Activated T-helper 1 cell treated with anti-CD3 and anti-CD28 coated beads, Interleukin-12 subunit alpha, Interleukin-12 subunit beta, Interleukin-2, Interleukin-4 antibody, amounts not matched to agents 30 ng/mL and 10 ng/mL and 1 ng/mL, durations not matched to agents 14 hours and 24 hours and 36 hours (primary cell): ENCODE measurements around the gene NFIB. TPM values are rescaled to one million over a fixed set of nuclear protein-coding genes. Genes with fewer than 3 reads are reported as not detected.

Source experiments
- DNase-seq: peaks from one replicate; pipeline ENCODE4 v3.0.0; 2021; ENCODE audit warnings: low spot score
- H3K27ac Mint-ChIP-seq: one replicate; pipeline ENCODE4 v1.8.0; 2021; ENCODE audit warnings: mild to moderate bottlenecking, mixed read lengths
- H3K27me3 Mint-ChIP-seq: one replicate; pipeline ENCODE4 v1.8.0; 2022; ENCODE audit warnings: mild to moderate bottlenecking, moderate library complexity, mixed read lengths; ENCODE audit not compliant: insufficient read depth
- H3K36me3 Mint-ChIP-seq: one replicate; pipeline ENCODE4 v1.8.0; 2021; ENCODE audit warnings: low read depth, mixed read lengths
- H3K4me1 Mint-ChIP-seq: one replicate; pipeline ENCODE4 v1.8.0; 2021; ENCODE audit warnings: low read depth, mixed read lengths
- H3K4me3 Mint-ChIP-seq: one replicate; pipeline ENCODE4 v1.8.0; 2021; ENCODE audit warnings: mild to moderate bottlenecking, moderate library complexity, mixed read lengths
- H3K9me3 Mint-ChIP-seq: one replicate; pipeline ENCODE4 v1.8.0; 2021; ENCODE audit warnings: mixed read lengths
- intact Hi-C: fragments of 100-400 bp; cut with micrococcal nuclease; formaldehyde crosslinking; loops from one replicate; pipeline ENCODE4 v1.15.1; 2024
- total RNA-seq: library from RNA; stranded (reverse); gene quantifications from 2 replicates; pipeline ENCODE4 v1.2.3, GENCODE V29; 2022

NFIB gene
- total RNA-seq, 1 donor from 2014 or later = not detected

DNA sequence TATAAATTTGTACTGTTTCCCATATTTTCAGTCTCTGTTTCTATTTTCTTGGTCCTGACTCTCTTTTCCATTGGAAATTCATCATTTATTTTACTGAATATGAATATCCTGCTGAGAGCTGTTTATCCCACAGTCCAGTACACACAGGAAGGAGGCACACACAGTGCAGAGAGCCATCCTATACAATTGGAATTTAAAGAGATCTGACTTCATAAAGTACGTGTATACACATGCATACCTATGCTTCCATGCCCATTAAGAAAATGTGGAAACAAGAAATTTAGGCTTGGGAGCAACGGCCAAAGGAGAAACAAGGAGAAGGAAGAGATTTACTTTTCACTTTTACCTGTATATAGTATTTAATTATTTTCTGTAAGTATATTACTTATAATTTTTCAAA is 99.2 kb downstream of the NFIB start:
- Mint-ChIP-seq H3K36me3 (no peaks in the 10 kb centered on the region), H3K4me3 (no peak overlapping the region), H3K4me1 (no peaks in the 10 kb centered on the region), H3K27ac (no peak overlapping the region), H3K9me3 (no peaks in the 10 kb centered on the region), H3K27me3 (no peaks in the 10 kb centered on the region)
- intact Hi-C loops = loop anchor here (5.0 kb wide), 1 partner anchor 138 kb away; no protein-coding TSS in a partner anchor
- DNase-seq = no peak

DNA sequence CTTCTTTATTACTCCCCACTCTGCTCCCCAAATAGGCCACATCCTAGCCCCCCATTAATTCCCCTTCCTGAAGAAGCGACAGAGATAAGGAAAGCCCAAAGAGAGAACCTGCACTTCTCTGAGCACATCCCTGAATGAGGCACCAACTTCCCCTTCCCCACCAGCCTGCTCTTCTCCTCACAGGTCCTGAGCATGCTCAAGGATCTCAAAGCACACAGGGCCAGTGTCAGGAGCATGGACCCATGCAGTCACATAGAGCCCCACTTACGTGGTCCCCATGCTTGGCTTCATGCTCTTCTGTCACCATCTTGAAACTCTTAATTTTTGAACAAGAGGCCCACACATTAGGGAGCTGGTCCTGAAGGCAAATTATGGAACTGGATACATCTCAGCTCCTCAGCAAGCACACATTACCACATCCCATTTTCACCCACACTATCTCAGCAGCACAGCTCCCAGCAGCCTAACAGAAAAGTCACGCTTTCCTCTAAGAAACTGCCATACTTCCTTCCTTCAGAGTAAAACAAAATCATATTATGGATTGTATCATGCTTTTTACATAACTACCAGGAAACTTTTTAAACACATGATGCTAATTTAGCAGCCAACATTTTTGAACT is 99.8 kb downstream of the NFIB start:
- no peaks in the 10 kb centered on the region for H3K36me3 Mint-ChIP-seq
- no peaks in the 10 kb centered on the region for H3K9me3 Mint-ChIP-seq
- no peak for DNase-seq
- no peaks in the 10 kb centered on the region for H3K27me3 Mint-ChIP-seq
- intact Hi-C loops = loop anchor here (5.0 kb wide), 1 partner anchor 138 kb away; no protein-coding TSS in a partner anchor
- H3K27ac Mint-ChIP-seq = no peak overlapping the region
- H3K4me3 Mint-ChIP-seq = no peak overlapping the region
- H3K4me1 Mint-ChIP-seq = no peaks in the 10 kb centered on the region

DNA sequence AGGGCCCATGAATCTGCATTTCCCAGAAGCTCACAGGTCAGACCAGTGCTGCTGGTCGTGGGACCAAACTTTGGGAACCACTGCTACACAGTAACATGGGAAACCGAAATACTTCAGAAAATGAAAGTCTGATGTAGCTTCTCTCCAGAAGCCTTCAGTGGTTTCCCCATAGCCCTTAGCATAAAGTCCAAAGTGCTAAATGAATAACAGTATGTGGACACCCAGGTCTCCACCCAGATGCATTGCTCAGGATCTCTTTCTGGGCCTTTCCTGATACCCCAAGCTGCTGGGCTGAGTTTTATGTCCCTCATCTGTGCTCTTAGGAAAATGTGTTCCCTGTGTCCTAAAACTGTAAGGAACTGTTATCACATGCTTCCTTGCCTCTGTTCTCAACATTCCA is 100.4 kb downstream of the NFIB start:
- Mint-ChIP-seq H3K27ac (no peak overlapping the region), H3K27me3 (no peaks in the 10 kb centered on the region), H3K4me3 (no peak overlapping the region), H3K4me1 (no peaks in the 10 kb centered on the region), H3K9me3 (no peaks in the 10 kb centered on the region), H3K36me3 (no peaks in the 10 kb centered on the region)
- no peak for DNase-seq
- intact Hi-C loops = loop anchor here (5.0 kb wide), 1 partner anchor 139 kb away; no protein-coding TSS in a partner anchor

DNA sequence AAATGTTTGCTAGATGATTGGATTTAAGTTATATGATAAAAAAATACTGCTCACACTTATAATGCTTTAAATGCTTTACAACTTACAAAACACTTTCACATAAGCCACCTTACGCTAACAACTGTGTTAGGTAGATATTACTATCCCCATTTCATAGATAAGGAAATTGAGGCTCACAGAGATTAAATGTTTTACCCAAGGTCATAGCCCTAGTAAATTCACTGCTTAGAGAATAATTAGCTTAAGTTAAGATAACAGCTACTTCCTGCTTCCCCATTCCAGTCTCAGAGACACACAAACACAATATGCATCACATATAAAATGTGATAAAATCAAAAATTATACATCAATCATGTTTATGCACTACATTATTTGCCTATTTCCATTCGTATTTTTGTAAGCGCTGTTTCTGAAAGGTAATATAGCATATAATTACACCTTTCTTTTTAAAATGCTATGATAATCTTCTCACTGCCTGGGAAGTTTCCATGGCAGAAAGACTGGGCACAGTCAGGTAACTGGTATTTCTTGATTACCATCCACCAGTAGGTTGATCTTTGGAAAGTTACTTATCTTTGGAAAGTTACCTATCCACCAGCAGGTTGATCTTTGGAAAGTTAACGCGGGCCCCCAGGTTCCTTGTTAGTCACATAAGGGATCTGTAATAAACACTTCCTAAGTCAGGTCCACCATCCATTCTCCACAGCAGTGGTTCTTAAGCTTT is 101.1 kb downstream of the NFIB start:
- H3K9me3 Mint-ChIP-seq = no peaks in the 10 kb centered on the region
- intact Hi-C loops = loop anchor here (5.0 kb wide), 1 partner anchor 139 kb away; no protein-coding TSS in a partner anchor
- H3K27me3 Mint-ChIP-seq = no peaks in the 10 kb centered on the region
- no peak overlapping the region for H3K4me3 Mint-ChIP-seq
- H3K36me3 Mint-ChIP-seq = no peaks in the 10 kb centered on the region
- no peak overlapping the region for H3K27ac Mint-ChIP-seq
- no peak for DNase-seq
- no peaks in the 10 kb centered on the region for H3K4me1 Mint-ChIP-seq

DNA sequence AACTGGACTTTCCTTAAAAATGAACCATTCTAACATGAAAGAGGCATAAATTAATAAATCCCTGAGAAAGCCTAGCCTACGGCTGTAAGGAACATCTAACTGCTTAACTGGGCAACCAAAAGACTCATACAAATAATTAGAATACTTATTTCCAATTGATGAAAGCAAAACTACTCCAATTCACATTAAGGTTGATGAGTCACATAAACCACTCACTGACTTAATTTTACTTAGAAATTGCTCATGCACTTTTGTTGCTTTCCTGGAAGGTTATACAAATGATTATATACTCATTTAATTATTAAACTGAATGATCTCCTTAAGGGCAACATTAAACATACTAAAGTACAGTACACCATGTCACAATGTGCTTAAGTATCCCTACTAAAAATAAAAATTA is 101.9 kb downstream of the NFIB start:
- no peak for DNase-seq
- no peak overlapping the region for H3K27ac Mint-ChIP-seq

DNA sequence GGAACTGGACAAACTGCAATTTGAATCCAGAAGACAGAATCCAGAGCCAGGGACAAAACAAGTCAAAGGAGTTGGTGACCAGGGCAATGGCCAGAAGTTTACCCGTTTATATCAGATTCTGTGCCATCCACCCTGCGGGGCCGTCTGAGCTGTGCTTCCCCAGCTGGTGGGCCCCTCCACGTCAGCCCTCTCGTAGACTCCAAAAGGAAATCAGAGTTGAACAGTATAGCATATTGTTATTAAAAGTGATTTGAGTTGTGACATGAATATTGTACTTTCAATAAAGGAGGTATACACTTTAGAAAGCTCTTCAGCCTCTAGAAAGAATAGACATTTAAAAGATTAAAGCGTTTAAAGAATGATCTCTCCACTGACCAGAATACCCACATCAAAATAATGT is 102.4 kb downstream of the NFIB start:
- Mint-ChIP-seq H3K27me3 (no peaks in the 10 kb centered on the region), H3K9me3 (no peaks in the 10 kb centered on the region), H3K4me1 (no peaks in the 10 kb centered on the region), H3K27ac (no peak overlapping the region), H3K4me3 (no peak overlapping the region), H3K36me3 (no peaks in the 10 kb centered on the region)
- no peak for DNase-seq
- intact Hi-C loops = loop anchor here (5.0 kb wide), 1 partner anchor 141 kb away; no protein-coding TSS in a partner anchor

More for the DNA sequence above, 101.9 kb downstream of the NFIB start:
- Mint-ChIP-seq H3K4me1 (no peaks in the 10 kb centered on the region), H3K36me3 (no peaks in the 10 kb centered on the region), H3K4me3 (no peak overlapping the region), H3K27me3 (no peaks in the 10 kb centered on the region), H3K9me3 (no peaks in the 10 kb centered on the region)
- intact Hi-C loops = loop anchor here (5.0 kb wide), 1 partner anchor 140 kb away; no protein-coding TSS in a partner anchor

DNA sequence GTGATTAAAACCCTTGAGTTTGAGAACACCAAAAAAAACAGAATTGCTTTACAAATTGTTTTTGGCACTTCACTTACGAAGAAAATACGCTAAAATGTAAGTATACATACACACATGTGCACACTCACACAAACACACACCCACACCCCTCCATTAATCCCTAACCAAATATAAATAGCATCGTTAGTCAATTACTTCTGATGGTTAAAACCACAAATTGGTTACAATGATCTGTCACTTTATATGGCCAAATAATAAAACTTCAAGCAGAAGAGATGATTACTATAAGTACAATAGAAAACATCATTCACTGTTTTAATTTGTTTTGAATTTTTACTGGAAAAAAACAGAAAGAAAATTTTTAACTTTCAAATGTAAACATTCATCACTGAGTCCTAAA is 103.5 kb downstream of the NFIB start:
- H3K4me3 Mint-ChIP-seq = no peak overlapping the region
- no peaks in the 10 kb centered on the region for H3K27me3 Mint-ChIP-seq
- H3K27ac Mint-ChIP-seq = no peak overlapping the region
- no peaks in the 10 kb centered on the region for H3K9me3 Mint-ChIP-seq
- no peaks in the 10 kb centered on the region for H3K4me1 Mint-ChIP-seq
- no peak for DNase-seq
- H3K36me3 Mint-ChIP-seq = no peaks in the 10 kb centered on the region
- intact Hi-C loops = loop anchor here (5.0 kb wide), 1 partner anchor 142 kb away; no protein-coding TSS in a partner anchor

DNA sequence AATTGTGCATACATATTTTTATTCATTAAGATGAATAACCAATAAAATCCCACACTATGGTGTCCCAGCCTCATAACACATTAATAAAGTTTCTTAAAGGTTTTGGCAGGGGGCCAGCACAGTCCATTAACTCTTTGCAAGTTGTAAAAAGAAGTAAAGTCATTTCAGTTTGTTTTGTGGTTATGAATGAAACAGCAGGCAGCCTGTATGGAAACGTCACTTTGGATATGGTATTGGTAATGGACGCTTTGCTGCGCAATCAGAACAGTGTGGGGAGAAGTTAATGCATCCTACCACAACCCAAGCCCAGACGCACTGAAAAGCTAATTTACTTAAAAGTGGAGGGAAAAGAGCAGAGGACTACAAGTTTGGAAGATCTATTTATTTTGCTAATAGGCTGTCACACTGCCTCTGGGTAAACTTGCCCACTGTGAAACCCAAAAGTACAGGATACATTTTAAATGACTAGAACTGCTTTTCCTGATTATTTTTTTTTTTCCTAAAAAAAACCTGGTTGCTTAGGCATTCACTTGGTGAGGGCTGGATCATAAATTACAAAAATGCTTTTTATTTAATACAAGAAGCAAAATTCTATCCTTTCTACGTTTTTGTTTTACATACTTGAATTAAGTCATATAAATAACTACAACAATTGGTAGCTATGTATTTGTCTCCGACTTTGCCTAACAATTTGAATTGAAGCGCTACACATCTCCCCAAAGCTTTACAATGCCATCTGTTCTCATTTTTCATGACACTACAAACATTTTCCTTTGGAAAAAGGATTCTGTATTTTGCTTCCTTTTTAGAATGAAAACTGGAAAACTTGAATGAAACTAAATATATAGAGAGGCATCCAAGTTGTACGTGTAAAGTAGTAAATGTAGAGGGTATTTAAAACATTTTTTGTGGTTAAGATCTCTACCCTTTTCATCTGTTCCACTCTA is 104.3 kb downstream of the NFIB start:
- no peak for DNase-seq
- Mint-ChIP-seq H3K4me3 (no peak overlapping the region), H3K9me3 (no peaks in the 10 kb centered on the region), H3K4me1 (no peaks in the 10 kb centered on the region), H3K36me3 (no peaks in the 10 kb centered on the region), H3K27me3 (no peaks in the 10 kb centered on the region), H3K27ac (no peak overlapping the region)
- intact Hi-C loops = loop anchor here (5.0 kb wide), 1 partner anchor 143 kb away; no protein-coding TSS in a partner anchor

DNA sequence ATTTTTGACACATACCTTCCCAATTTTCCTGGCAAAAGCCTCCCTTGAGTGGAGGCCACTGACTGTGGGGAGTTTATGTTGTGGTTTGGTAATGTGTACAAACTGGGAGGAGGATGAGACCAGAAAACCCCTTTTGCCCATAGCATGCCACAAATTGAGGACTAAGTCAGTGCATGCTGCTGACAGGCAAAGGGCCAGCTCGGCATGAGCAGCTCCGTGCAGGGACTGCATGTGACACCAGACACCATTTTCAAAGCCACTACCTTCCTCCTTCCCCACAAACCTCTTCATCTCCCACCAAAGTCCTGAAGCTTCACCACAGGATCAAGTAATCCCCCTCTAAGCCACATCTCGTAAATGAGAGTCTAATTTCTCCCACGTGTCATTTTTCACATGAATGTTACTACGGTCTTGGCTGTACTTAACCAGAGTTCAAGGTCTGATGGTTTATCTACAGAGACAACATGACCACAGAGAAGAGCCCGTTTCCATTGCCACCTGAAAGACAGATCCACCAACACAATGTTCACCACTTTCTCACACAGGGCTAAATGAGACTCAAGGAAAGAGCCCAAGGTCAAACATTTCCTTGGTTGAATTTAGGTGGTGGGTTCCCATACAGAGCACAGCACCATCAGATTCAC is 106.5 kb downstream of the NFIB start:
- no peak for DNase-seq
- intact Hi-C loops = no loop called here
- no peaks in the 10 kb centered on the region for H3K27me3 Mint-ChIP-seq
- no peak overlapping the region for H3K4me3 Mint-ChIP-seq
- H3K9me3 Mint-ChIP-seq = no peaks in the 10 kb centered on the region
- H3K4me1 Mint-ChIP-seq = no peaks in the 10 kb centered on the region
- H3K27ac Mint-ChIP-seq = no peak overlapping the region
- no peaks in the 10 kb centered on the region for H3K36me3 Mint-ChIP-seq

DNA sequence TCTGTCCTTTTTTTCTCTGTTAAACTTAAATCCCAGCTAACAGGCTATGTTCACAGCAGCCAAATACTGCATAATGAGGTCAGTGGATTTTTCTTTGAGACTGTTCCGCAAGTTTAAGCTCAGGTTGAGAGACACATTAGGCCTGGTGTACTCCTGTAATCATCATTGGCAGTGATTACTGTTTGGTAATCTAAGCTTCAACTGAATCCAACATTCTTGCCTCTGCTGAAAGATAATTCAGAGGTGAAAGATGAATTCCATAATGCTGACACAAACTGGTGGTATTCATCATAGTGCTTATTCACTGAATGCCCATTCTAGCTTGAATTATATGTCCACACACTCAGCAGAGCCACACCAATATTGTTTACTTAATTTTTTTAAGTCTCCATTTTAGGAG is 108.5 kb downstream of the NFIB start:
- intact Hi-C loops = no loop called here
- no peaks in the 10 kb centered on the region for H3K9me3 Mint-ChIP-seq

DNA sequence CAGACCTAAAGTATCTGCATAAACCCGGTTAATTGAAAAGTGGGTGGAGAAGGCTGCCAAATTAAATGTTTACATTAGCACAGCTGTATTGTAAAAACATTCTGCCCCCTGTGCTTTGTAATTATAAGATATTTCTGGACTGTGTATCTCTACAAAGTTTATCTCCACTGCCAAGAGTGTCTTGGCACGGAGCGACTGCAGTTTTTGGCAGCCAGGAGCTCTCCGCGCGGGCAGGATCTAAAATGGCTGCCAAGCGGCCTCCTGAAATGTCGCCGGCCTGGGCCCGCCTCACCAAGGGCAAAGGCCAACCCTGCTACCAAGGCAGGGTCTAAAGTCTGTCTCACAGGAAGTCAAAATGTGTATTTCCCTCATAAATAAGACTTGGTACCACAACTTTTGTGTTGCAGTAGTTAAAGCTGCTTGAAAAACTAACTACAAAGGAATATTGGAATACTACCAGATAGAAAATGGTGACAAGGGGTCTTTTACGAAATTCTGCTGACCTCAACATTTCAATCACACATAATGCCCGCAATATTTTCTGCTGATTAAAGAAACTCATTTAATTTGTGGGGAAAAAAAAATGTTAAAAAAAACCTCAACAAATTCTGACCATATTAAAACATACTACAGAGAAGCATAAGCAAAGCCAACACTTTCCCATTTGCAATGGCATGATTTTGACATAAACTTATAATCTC is 110.4 kb downstream of the NFIB start:
- Mint-ChIP-seq H3K9me3 (no peaks in the 10 kb centered on the region), H3K4me1 (no peaks in the 10 kb centered on the region), H3K4me3 (no peak overlapping the region), H3K36me3 (no peaks in the 10 kb centered on the region), H3K27me3 (no peaks in the 10 kb centered on the region), H3K27ac (no peak overlapping the region)
- DNase-seq = no peak
- intact Hi-C loops = no loop called here

More for the DNA sequence above, 108.5 kb downstream of the NFIB start:
- Mint-ChIP-seq H3K4me1 (no peaks in the 10 kb centered on the region), H3K27me3 (no peaks in the 10 kb centered on the region), H3K36me3 (no peaks in the 10 kb centered on the region), H3K4me3 (no peak overlapping the region), H3K27ac (no peak overlapping the region)
- DNase-seq = no peak
